OCI-LY1 (cell line): ENCODE data around the gene HOTAIR.

Source experiments
- EZH2 ChIP-seq: fragments of 200-600 bp; sonication (generic), shearing (Covaris generic); IDR thresholded peaks from 2 replicates; pipeline ENCODE4 v1.8.0; 2017; ENCODE audit warnings: borderline replicate concordance, mixed run types, mild to moderate bottlenecking, antibody characterized with exemption, low read length, moderate library complexity, mixed read lengths
- TF ChIP-seq, protein P1 (sequence below): fragments of 200-600 bp; sonication (generic), shearing (Covaris generic); IDR thresholded peaks from 2 replicates; pipeline ENCODE4 v1.5.1; 2017; ENCODE audit warnings: mild to moderate bottlenecking, antibody characterized with exemption, low read length, moderate library complexity, mixed read lengths

- TF ChIP-seq, protein P1, sequence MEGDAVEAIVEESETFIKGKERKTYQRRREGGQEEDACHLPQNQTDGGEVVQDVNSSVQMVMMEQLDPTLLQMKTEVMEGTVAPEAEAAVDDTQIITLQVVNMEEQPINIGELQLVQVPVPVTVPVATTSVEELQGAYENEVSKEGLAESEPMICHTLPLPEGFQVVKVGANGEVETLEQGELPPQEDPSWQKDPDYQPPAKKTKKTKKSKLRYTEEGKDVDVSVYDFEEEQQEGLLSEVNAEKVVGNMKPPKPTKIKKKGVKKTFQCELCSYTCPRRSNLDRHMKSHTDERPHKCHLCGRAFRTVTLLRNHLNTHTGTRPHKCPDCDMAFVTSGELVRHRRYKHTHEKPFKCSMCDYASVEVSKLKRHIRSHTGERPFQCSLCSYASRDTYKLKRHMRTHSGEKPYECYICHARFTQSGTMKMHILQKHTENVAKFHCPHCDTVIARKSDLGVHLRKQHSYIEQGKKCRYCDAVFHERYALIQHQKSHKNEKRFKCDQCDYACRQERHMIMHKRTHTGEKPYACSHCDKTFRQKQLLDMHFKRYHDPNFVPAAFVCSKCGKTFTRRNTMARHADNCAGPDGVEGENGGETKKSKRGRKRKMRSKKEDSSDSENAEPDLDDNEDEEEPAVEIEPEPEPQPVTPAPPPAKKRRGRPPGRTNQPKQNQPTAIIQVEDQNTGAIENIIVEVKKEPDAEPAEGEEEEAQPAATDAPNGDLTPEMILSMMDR, result no peak
- no peak for TF ChIP-seq EZH2
Measured at GRCh38 chr12:54010972-54011664, 36.4 kb upstream of the HOTAIR start.
